Measurements from ENCODE around the gene SIRT6. TPM values are rescaled to one million over a fixed set of nuclear protein-coding genes. Genes with fewer than 3 reads are reported as not detected.

SIRT6 gene
- total RNA-seq, 1 experiment from 2014 or later: 33.2 TPM

DNA sequence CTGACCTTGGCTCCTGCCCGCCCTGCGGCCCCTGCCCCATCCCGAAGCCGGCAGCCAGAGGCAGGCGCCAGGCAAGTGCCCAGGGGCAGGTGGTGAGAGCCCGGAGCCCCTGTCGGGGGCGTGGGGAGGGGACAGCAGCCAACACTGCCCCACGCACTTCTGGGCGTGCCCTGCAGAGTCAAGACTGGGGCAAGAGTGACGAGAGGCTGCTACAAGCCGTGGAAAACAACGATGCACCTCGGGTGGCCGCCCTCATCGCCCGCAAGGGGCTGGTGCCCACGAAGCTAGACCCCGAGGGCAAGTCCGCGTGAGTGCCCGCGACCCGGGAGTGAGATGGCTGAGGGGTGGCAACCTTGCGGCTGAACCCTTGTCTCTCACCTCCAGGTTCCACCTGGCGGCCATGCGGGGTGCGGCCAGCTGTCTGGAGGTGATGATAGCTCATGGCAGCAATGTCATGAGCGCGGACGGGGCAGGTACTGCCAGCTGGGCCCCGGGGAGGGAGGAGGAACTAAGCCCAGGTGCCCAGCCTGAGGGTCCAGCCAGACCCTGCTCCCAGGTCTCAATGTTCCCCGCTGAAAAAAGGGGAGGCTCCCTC, 17.4 kb upstream of the SIRT6 start:
- POLR2A ChIA-PET: interaction anchor here (0.6 kb wide), 1 partner anchor 471 kb away, joined by 3 read pairs; no protein-coding TSS in a partner anchor
- DNase-seq (ENCODE audit: unreplicated experiment): no peak
- TF ChIP-seq, protein P1, sequence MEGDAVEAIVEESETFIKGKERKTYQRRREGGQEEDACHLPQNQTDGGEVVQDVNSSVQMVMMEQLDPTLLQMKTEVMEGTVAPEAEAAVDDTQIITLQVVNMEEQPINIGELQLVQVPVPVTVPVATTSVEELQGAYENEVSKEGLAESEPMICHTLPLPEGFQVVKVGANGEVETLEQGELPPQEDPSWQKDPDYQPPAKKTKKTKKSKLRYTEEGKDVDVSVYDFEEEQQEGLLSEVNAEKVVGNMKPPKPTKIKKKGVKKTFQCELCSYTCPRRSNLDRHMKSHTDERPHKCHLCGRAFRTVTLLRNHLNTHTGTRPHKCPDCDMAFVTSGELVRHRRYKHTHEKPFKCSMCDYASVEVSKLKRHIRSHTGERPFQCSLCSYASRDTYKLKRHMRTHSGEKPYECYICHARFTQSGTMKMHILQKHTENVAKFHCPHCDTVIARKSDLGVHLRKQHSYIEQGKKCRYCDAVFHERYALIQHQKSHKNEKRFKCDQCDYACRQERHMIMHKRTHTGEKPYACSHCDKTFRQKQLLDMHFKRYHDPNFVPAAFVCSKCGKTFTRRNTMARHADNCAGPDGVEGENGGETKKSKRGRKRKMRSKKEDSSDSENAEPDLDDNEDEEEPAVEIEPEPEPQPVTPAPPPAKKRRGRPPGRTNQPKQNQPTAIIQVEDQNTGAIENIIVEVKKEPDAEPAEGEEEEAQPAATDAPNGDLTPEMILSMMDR (IDR thresholded peaks at IDR 0.05; ENCODE audit: unreplicated experiment): no peak
- no TSS peak for BruUV-seq (replicated peaks)
- Mint-ChIP-seq H3K9me3 (ENCODE audit: unreplicated experiment) (peaks cover 10% of the 10 kb centered on the region), H3K27me3 (ENCODE audit: insufficient read depth, unreplicated experiment) (peaks cover 53% of the 10 kb centered on the region), H3K4me3 (ENCODE audit: unreplicated experiment) (no peak overlapping the region), H3K4me1 (ENCODE audit: insufficient read depth, unreplicated experiment) (peaks cover 16% of the 10 kb centered on the region), H3K27ac (ENCODE audit: low read depth, unreplicated experiment) (no peak overlapping the region), H3K36me3 (ENCODE audit: insufficient read depth, unreplicated experiment) (no peaks in the 10 kb centered on the region)
- intact Hi-C loops (cut with micrococcal nuclease): loop anchor here (5.0 to 10.0 kb wide), 2 partner anchors 135 to 347 kb away; partner anchors contain the start of gene ZBTB7A
- CTCF ChIA-PET: interaction anchor here (0.5 to 2.6 kb wide), 3 partner anchors 31 to 190 kb away, joined by 3 to 16 read pairs (median 3); no protein-coding TSS in a partner anchor

DNA sequence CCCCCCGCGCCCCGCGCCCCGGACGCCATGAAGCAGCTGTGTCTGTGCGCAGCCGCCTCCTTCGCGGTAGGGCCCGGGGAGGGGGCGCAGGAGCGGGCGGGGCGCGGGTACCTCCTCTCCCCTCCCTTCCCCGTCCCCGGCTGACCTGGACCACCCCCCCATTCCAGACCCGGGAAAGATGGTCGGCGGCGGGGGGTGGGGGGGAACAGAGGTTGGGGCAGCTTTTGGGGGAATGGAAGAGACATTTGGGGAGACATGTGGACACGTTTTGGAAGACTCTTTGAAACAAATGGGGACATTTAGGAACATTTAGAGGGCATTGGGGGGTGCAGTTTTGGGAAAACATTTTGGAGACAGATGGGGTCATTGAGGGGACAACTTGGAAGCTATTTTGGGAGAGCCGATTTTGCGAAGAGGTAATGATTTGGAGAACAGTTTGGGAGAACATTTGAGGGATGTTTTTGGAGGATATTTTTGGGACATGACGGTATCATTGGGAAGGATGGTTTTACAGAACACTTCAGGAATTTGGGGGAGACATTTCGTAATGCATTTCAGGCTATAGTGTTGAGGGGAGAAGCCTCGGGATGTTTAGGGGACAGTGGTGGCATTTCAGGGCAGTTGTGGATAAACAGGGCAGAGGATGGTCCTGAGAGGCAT, 16.2 kb upstream of the SIRT6 start:
- H3K27me3 Mint-ChIP-seq (ENCODE audit: insufficient read depth, unreplicated experiment): peaks cover 62% of the 10 kb centered on the region

DNA sequence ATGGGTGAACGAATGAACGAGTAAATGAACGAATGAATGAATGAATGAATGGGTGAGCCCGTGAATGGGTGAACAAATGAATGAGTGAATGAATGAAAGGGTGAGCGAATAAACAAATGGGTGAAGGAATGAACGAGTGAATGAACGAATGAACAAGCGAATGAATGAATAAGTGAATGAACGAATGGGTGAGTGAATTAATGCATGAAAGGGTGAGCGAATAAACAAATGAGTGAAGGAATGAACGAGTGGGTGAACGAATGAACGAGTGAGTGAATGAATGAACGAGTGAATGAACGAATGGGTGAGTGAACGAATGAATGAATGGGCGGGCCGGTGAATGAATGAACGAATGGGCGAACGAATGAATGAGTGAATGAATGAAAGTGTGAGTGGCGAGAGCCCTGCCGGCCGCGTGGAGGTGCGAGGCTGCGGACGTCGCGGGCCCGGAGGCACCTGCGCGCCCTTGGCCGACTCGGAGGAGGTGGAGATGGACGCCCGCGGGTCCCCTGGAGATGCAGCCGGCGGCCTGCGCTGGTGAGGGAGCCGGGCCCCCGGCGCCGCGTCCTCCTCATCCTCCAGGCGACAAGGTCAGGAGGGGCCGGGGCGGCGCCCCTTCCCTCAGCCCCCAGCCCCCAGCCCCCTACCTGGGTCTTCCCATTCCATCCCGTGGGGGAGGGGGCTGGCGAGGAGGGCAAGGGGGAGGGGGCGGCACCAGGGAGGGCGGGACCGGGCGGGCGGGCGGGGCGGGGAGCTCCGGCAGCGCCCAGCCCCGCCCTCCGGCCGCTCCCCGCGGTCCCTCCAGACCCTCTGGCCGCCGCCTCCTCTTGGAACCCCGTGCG, 15.5 kb upstream of the SIRT6 start:
- Mint-ChIP-seq H3K27ac (ENCODE audit: low read depth, unreplicated experiment) (no peak overlapping the region), H3K4me1 (ENCODE audit: insufficient read depth, unreplicated experiment) (peaks cover 15% of the 10 kb centered on the region), H3K27me3 (ENCODE audit: insufficient read depth, unreplicated experiment) (peaks cover 62% of the 10 kb centered on the region), H3K4me3 (ENCODE audit: unreplicated experiment) (no peak overlapping the region), H3K9me3 (ENCODE audit: unreplicated experiment) (peaks cover 10% of the 10 kb centered on the region), H3K36me3 (ENCODE audit: insufficient read depth, unreplicated experiment) (no peaks in the 10 kb centered on the region)
- TF ChIP-seq, protein P1 (IDR thresholded peaks at IDR 0.05; ENCODE audit: unreplicated experiment): no peak
- CTCF ChIA-PET: no interaction called here
- DNase-seq (ENCODE audit: unreplicated experiment): no peak
- intact Hi-C loops (cut with micrococcal nuclease): no loop called here
- POLR2A ChIA-PET: no interaction called here
- BruUV-seq (replicated peaks): no TSS peak

More for the DNA sequence above, 16.2 kb upstream of the SIRT6 start:
- CTCF ChIA-PET: no interaction called here
- Mint-ChIP-seq H3K4me3 (ENCODE audit: unreplicated experiment) (no peak overlapping the region), H3K9me3 (ENCODE audit: unreplicated experiment) (peaks cover 10% of the 10 kb centered on the region), H3K36me3 (ENCODE audit: insufficient read depth, unreplicated experiment) (no peaks in the 10 kb centered on the region), H3K4me1 (ENCODE audit: insufficient read depth, unreplicated experiment) (peaks cover 15% of the 10 kb centered on the region), H3K27ac (ENCODE audit: low read depth, unreplicated experiment) (no peak overlapping the region)
- TF ChIP-seq, protein P1 (IDR thresholded peaks at IDR 0.05; ENCODE audit: unreplicated experiment): no peak
- POLR2A ChIA-PET: no interaction called here
- no peak for DNase-seq (ENCODE audit: unreplicated experiment)
- intact Hi-C loops (cut with micrococcal nuclease): no loop called here
- BruUV-seq (replicated peaks): no TSS peak

DNA sequence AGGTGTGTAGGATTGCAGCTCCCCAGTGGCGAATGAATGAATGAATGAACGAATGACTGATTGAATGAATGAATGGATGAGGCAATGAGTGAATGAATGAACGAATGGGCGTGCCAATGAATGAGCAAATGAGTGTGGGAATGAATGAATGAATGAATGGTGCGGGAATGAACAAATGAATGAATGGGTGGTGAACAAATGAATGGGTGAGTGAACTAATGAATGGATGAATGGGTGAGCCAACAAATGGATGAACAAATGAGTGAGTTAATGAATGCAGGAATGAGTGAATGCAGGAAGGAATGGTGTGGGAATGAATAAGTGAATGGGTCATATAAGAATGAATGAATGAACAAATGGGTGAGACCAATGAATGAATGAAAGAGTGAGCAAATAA, 14.9 kb upstream of the SIRT6 start:
- TF ChIP-seq, protein P1 (IDR thresholded peaks at IDR 0.05; ENCODE audit: unreplicated experiment): no peak
- peaks cover 10% of the 10 kb centered on the region for H3K9me3 Mint-ChIP-seq (ENCODE audit: unreplicated experiment)
- BruUV-seq (replicated peaks): no TSS peak
- H3K4me3 Mint-ChIP-seq (ENCODE audit: unreplicated experiment): peak overlapping the region; percentile 32
- H3K4me1 Mint-ChIP-seq (ENCODE audit: insufficient read depth, unreplicated experiment): peaks cover 15% of the 10 kb centered on the region
- CTCF ChIA-PET: no interaction called here
- DNase-seq (ENCODE audit: unreplicated experiment): no peak
- no peaks in the 10 kb centered on the region for H3K36me3 Mint-ChIP-seq (ENCODE audit: insufficient read depth, unreplicated experiment)
- no peak overlapping the region for H3K27ac Mint-ChIP-seq (ENCODE audit: low read depth, unreplicated experiment)
- POLR2A ChIA-PET: no interaction called here
- H3K27me3 Mint-ChIP-seq (ENCODE audit: insufficient read depth, unreplicated experiment): peaks cover 62% of the 10 kb centered on the region
- intact Hi-C loops (cut with micrococcal nuclease): no loop called here

Data from MCF 10A (cell line).